GM12878 (cell line): ENCODE data around the gene CSF2. TPM values are rescaled to one million over a fixed set of nuclear protein-coding genes. Genes with fewer than 3 reads are reported as not detected.

Source experiments
- ATAC-seq: fragments of 200-7000 bp; cut with Tn5 transposase; 3 replicates; pipeline ENCODE4 v1.9.1; 2020; ENCODE audit warnings: mild to moderate bottlenecking, moderate library complexity
- BruUV-seq: library from RNA; stranded (reverse); fragments of 400-500 nt; replicated peaks from 2 replicates; lab custom pipeline; 2021; lab: Mats Ljungman, UMichigan
- CTCF ChIA-PET: fragments of 300-600 bp; sonication (Branson Sonifier 250); formaldehyde crosslinking; extraction: SDS; loops from one replicate; lab custom pipeline; 2021; ENCODE audit warnings: inconsistent platforms; lab: Yijun Ruan, JAX
- POLR2A ChIA-PET: fragments of 350-600 bp; formaldehyde crosslinking; extraction: SDS; loops from one replicate; lab custom pipeline; 2021; ENCODE audit warnings: inconsistent platforms; lab: Charles Lee
- RAD21 ChIA-PET: fragments of 300-600 bp; sonication (Branson Sonifier 250); formaldehyde crosslinking; loops from one replicate; lab custom pipeline; 2023; ENCODE audit warnings: antibody characterized with exemption; ENCODE audit not compliant: unreplicated experiment; lab: Charles Lee
- SMC1A ChIA-PET: fragments of 300-600 bp; sonication (Branson Sonifier 250); formaldehyde crosslinking; loops from one replicate; lab custom pipeline; 2023; ENCODE audit not compliant: unreplicated experiment, uncharacterized antibody; lab: Charles Lee
- DNase-seq: peaks from one replicate; pipeline ENCODE4 v3.0.0-alpha.2; 2011; ENCODE audit warnings: low read depth, low spot score
- FAIRE-seq: peaks from 3 replicates; lab custom pipeline; 2011; peaks lifted over from hg19 to GRCh38; lab: Jason Lieb, UNC
- H2AFZ ChIP-seq: 2 replicates; pipeline ENCODE4 v1.6.0; 2011; ENCODE audit warnings: low read depth, low read length, control low read depth; ENCODE audit not compliant: control insufficient read depth
- H3K27ac ChIP-seq: 2 replicates; pipeline ENCODE4 v1.5.1; 2011; ENCODE audit warnings: control low read depth; ENCODE audit not compliant: control insufficient read depth, insufficient read depth
- H3K27me3 ChIP-seq, 2 experiments: replicated peaks in 1 of 2; 2 replicates each; pipeline versions ENCODE4 v1.6.0 to v1.6.1; 2011; ENCODE audit warnings: low read length in 1 of 2; ENCODE audit not compliant: control insufficient read depth in 2 of 2, insufficient read depth in 2 of 2
- H3K36me3 ChIP-seq, 2 experiments: 2 replicates each; pipeline ENCODE4 v1.5.1; 2011; ENCODE audit warnings: low read length in 1 of 2; ENCODE audit not compliant: control insufficient read depth in 2 of 2, insufficient read depth in 2 of 2
- H3K4me1 ChIP-seq: 2 replicates; pipeline ENCODE4 v1.6.1; 2011; ENCODE audit warnings: mild to moderate bottlenecking, low read length, moderate library complexity, mixed read lengths; ENCODE audit not compliant: control insufficient read depth, insufficient read depth
- H3K4me2 ChIP-seq: 2 replicates; pipeline ENCODE4 v1.6.0; 2011; ENCODE audit warnings: control low read depth; ENCODE audit not compliant: control insufficient read depth, insufficient read depth
- H3K4me3 ChIP-seq: fragments of 200-600 bp; sonication (generic); 2 replicates; pipeline ENCODE4 v1.5.1; 2016
- H3K79me2 ChIP-seq: 2 replicates; pipeline ENCODE4 v1.6.0; 2011; ENCODE audit warnings: low read length; ENCODE audit not compliant: control insufficient read depth, insufficient read depth
- H3K9ac ChIP-seq: 2 replicates; pipeline ENCODE4 v1.8.0; 2011; ENCODE audit warnings: low read length, control low read depth, mixed read lengths; ENCODE audit not compliant: control insufficient read depth, insufficient read depth
- H3K9me3 ChIP-seq: replicated peaks from 3 replicates; pipeline ENCODE4 v1.5.1; 2011; ENCODE audit warnings: mild to moderate bottlenecking, low read length; ENCODE audit not compliant: control insufficient read depth, insufficient read depth
- H4K20me1 ChIP-seq: 2 replicates; pipeline ENCODE4 v1.6.0; 2011; ENCODE audit not compliant: control insufficient read depth, insufficient read depth
- BMI1 ChIP-seq: fragments of 450-650 bp; IDR thresholded peaks from 2 replicates; pipeline ENCODE4 v1.6.1; 2016; ENCODE audit warnings: mild to moderate bottlenecking, moderate library complexity, borderline replicate concordance
- E2F8 ChIP-seq: fragments of 450-650 bp; IDR thresholded peaks from 2 replicates; pipeline ENCODE4 v1.6.1; 2018; ENCODE audit warnings: mild to moderate bottlenecking, low read depth, moderate library complexity; ENCODE audit not compliant: partially characterized antibody
- KLF5 ChIP-seq: fragments of 450-650 bp; IDR thresholded peaks from 2 replicates; pipeline ENCODE4 v1.6.1; 2014; ENCODE audit warnings: mild to moderate bottlenecking; ENCODE audit not compliant: partially characterized antibody
- MEF2A ChIP-seq: IDR thresholded peaks from 2 replicates; pipeline ENCODE4 v1.6.1; 2011; ENCODE audit warnings: low read depth, mild to moderate bottlenecking, low read length, moderate library complexity; ENCODE audit not compliant: insufficient read depth
- MXI1 ChIP-seq: fragments of 150-350 bp; IDR thresholded peaks from 2 replicates; pipeline ENCODE4 v1.6.1; 2011; ENCODE audit warnings: low read depth, mild to moderate bottlenecking, inconsistent platforms, low read length, improper control_type of control experiment
- POLR2AphosphoS5 ChIP-seq: IDR thresholded peaks from 2 replicates; pipeline ENCODE4 v1.6.1; 2011; ENCODE audit warnings: mild to moderate bottlenecking, low read length, inconsistent platforms
- PRDM15 ChIP-seq: fragments of 450-650 bp; formaldehyde crosslinking; IDR thresholded peaks from 2 replicates; pipeline ENCODE4 v1.4.0; 2020; ENCODE audit warnings: mild to moderate bottlenecking, moderate library complexity
- RAD21 ChIP-seq: IDR thresholded peaks from 2 replicates; pipeline ENCODE4 v1.6.1; 2011; ENCODE audit warnings: mild to moderate bottlenecking, low read depth, low read length, moderate library complexity; ENCODE audit not compliant: insufficient read depth
- SMC3 ChIP-seq: IDR thresholded peaks from 2 replicates; pipeline ENCODE4 v1.6.1; 2011; ENCODE audit warnings: low read length, improper control_type of control experiment, borderline replicate concordance
- SRF ChIP-seq, 2 experiments: IDR thresholded peaks; 2 replicates each; pipeline ENCODE4 v1.6.1; 2011; ENCODE audit warnings: low read depth in 2 of 2, low read length in 2 of 2, mild to moderate bottlenecking in 1 of 2, moderate library complexity in 1 of 2
- ZBTB40 ChIP-seq: fragments of 450-650 bp; IDR thresholded peaks from 2 replicates; pipeline ENCODE4 v1.6.1; 2016; ENCODE audit warnings: mild to moderate bottlenecking, moderate library complexity, borderline replicate concordance
- ZNF217 ChIP-seq: fragments of 450-650 bp; IDR thresholded peaks from 2 replicates; pipeline ENCODE4 v1.6.1; 2017; ENCODE audit warnings: antibody characterized with exemption, mild to moderate bottlenecking
- ZNF622 ChIP-seq: fragments of 450-650 bp; IDR thresholded peaks from 2 replicates; pipeline ENCODE4 v1.6.1; 2017; ENCODE audit warnings: mild to moderate bottlenecking, inconsistent platforms
- WGBS: methylation state at CpG from one replicate; pipeline ENCODE4 v1.1.6; 2016; ENCODE audit warnings: low lambda C conversion rate; ENCODE audit not compliant: insufficient replicate concordance, insufficient coverage; ENCODE audit errors: missing lambda C conversion rate; 5-methylcytosine and 5-hydroxymethylcytosine counted together
- in situ Hi-C: fragments of 300-500 bp; cut with MboI; formaldehyde crosslinking; loops from 9 replicates; pipeline ENCODE4 v1.14.3; 2018; ENCODE audit warnings: mixed read lengths
- intact Hi-C: fragments of 100-400 bp; cut with micrococcal nuclease; formaldehyde crosslinking; loops from one replicate; pipeline ENCODE4 v1.14.2; 2022; ENCODE audit not compliant: unreplicated experiment
- polyA plus RNA-seq, 11 experiments: library from polyadenylated mRNA; depleted of rRNA in 4 of 11; unstranded in 6 of 11; stranded (reverse) in 5 of 11; fragments of >200 nt; fragmentation: Nextera tagmentation in 4 of 11; fragmentation: Illumina TruSeq in 1 of 11; extraction: Ambion mirVana in 4 of 11; extraction: Trizol in 1 of 11; gene quantifications; 1 replicate in 1 of 11; 2 replicates in 10 of 11; pipeline versions ENCODE4 v1.2.1 to v1.2.3, GENCODE V29; 2011 to 2016; ENCODE audit warnings: inconsistent platforms in 2 of 11, missing spikeins in 2 of 11, low read depth in 1 of 11
- total RNA-seq, 4 experiments: library from RNA; depleted of rRNA in 3 of 4; stranded (reverse); fragments of >200 nt in 3 of 4; fragmentation: Illumina TruSeq in 1 of 4; extraction: Trizol in 1 of 4; gene quantifications; 2 replicates each; pipeline versions ENCODE4 v1.2.1 to v1.2.3, GENCODE V29; 2013 to 2021

CSF2 gene
- total and polyA plus RNA-seq, 10 of the 15 experiments (the other 5 are each of a cell fraction or from before 2014, with no cell fraction given): 0.15 to 2.0 (median 0.69) TPM; not detected in 2

GRCh38 chr5:132033122-132033521 lies 40.5 kb upstream of the CSF2 start:
- no peak overlapping the region for H3K9ac ChIP-seq
- no peaks in the 10 kb centered on the region for H3K4me1 ChIP-seq
- 32% methylated on average over 4 of the region's 4 CpGs for WGBS
- H3K4me2 ChIP-seq: no peak overlapping the region
- H3K27ac ChIP-seq: no peak overlapping the region
- no peaks in the 10 kb centered on the region for H3K36me3 ChIP-seq
- H3K4me3 ChIP-seq: no peak overlapping the region
- FAIRE-seq: no peak
- no peaks in the 10 kb centered on the region for H3K79me2 ChIP-seq
- RAD21 ChIA-PET: no interaction called here
- in situ Hi-C loops (no loop called here), intact Hi-C loops (no loop called here)
- H4K20me1 ChIP-seq: no peaks in the 10 kb centered on the region
- no TSS peak for BruUV-seq
- no peaks in the 10 kb centered on the region for H3K9me3 ChIP-seq
- DNase-seq: no peak
- ATAC-seq: no peak
- H2AFZ ChIP-seq: no peak overlapping the region
- POLR2A ChIA-PET: no interaction called here
- CTCF ChIA-PET: interaction anchor here (1.7 kb wide), 1 partner anchor 25 kb away, joined by 3 read pairs; no protein-coding TSS in a partner anchor
- no peak for TF ChIP-seq MXI1
- no peak for TF ChIP-seq SMC3
- TF ChIP-seq E2F8: no peak
- no peak for TF ChIP-seq RAD21
- TF ChIP-seq SRF (IDR thresholded peaks at IDR 0.05; ENCODE audit: low read depth in 2 of 2, low read length in 2 of 2): no peak
- no peak for TF ChIP-seq ZNF217
- TF ChIP-seq MEF2A: no peak
- no peak for TF ChIP-seq KLF5
- no peak for TF ChIP-seq ZBTB40
- no peak for TF ChIP-seq ZNF622
- no peak for TF ChIP-seq PRDM15 (CRISPR knock-in tag)
- TF ChIP-seq POLR2AphosphoS5: no peak
- TF ChIP-seq BMI1: no peak
- H3K27me3 ChIP-seq: no peaks in the 10 kb centered on the region; a peak in 1 of 4 replicates
- SMC1A ChIA-PET: no interaction called here
